Bronchial epithelial cell (primary cell): ENCODE results near the gene RAB8A. TPM values are rescaled to one million over a fixed set of nuclear protein-coding genes. Genes with fewer than 3 reads are reported as not detected.

Experiments
- DNase-seq: peaks from one replicate; pipeline ENCODE4 v3.0.0-alpha.2; 2010; ENCODE audit warnings: low read depth
- FAIRE-seq: peaks from 2 replicates; lab custom pipeline; 2011; peaks lifted over from hg19 to GRCh38; lab: Jason Lieb, UNC
- H3K27me3 ChIP-seq: 2 replicates; pipeline ENCODE4 v1.5.1; 2011; ENCODE audit warnings: low read length; ENCODE audit not compliant: control insufficient read depth, insufficient read depth
- H3K36me3 ChIP-seq: 2 replicates; pipeline ENCODE4 v1.5.1; 2011; ENCODE audit warnings: low read length; ENCODE audit not compliant: control insufficient read depth, insufficient read depth
- H3K4me3 ChIP-seq: 2 replicates; pipeline ENCODE4 v1.5.1; 2011; ENCODE audit warnings: mild to moderate bottlenecking, low read depth, low read length, control low read depth
- CTCF ChIP-seq: IDR thresholded peaks from 2 replicates; pipeline ENCODE4 v1.5.1; 2011; ENCODE audit warnings: mild to moderate bottlenecking, moderate library complexity, low read length, control low read depth, inconsistent platforms; ENCODE audit not compliant: insufficient read depth, severe bottlenecking
- total RNA-seq: library from RNA; depleted of rRNA; stranded (reverse); fragments of >200 nt; gene quantifications from 2 replicates; pipeline ENCODE4 v1.2.1, GENCODE V29; 2014

The RAB8A gene
- total RNA-seq, 1 donor from 2014 or later: 76.6 TPM

- no peaks in the 10 kb centered on the region for H3K27me3 ChIP-seq
- DNase-seq: no peak
- TF ChIP-seq CTCF: no peak
- H3K36me3 ChIP-seq: no peaks in the 10 kb centered on the region
- no peak for FAIRE-seq
- H3K4me3 ChIP-seq: no peak overlapping the region
Observed at GRCh38 chr19:16164222-16164890, 52.7 kb downstream of the RAB8A start.

GRCh38 chr19:16166417-16166816 is 54.7 kb downstream of the RAB8A start:
- no peak for TF ChIP-seq CTCF
- no peak for DNase-seq
- no peak for FAIRE-seq

GRCh38 chr19:16167055-16167454 is 55.4 kb downstream of the RAB8A start:
- H3K4me3 ChIP-seq: no peak overlapping the region
- FAIRE-seq (no peak), DNase-seq (no peak)
- no peaks in the 10 kb centered on the region for H3K27me3 ChIP-seq
- H3K36me3 ChIP-seq: no peaks in the 10 kb centered on the region
- TF ChIP-seq CTCF: no peak

More at GRCh38 chr19:16166417-16166816, 54.7 kb downstream of the RAB8A start:
- Histone ChIP-seq H3K36me3 (no peaks in the 10 kb centered on the region), H3K27me3 (no peaks in the 10 kb centered on the region), H3K4me3 (no peak overlapping the region)

GRCh38 chr19:16168465-16169081 is 56.9 kb downstream of the RAB8A start:
- H3K27me3 ChIP-seq: no peaks in the 10 kb centered on the region
- TF ChIP-seq CTCF: no peak
- H3K36me3 ChIP-seq: no peaks in the 10 kb centered on the region
- H3K4me3 ChIP-seq: no peak overlapping the region
- DNase-seq (peak; percentile 36), FAIRE-seq (no peak)

- no peaks in the 10 kb centered on the region for H3K27me3 ChIP-seq
- no peak for TF ChIP-seq CTCF
- H3K4me3 ChIP-seq: no peak overlapping the region
- no peak for FAIRE-seq
- no peaks in the 10 kb centered on the region for H3K36me3 ChIP-seq
- DNase-seq: no peak
Observed at GRCh38 chr19:16170134-16170533, 58.4 kb downstream of the RAB8A start.
